ENCODE results near the gene APBB3.

Gene APBB3

GRCh38 chr5:140546851-140547507 lies 17.4 kb downstream of the APBB3 start:
- Histone ChIP-seq H3K27ac (replicated peaks) (peak overlapping the region; percentile 92), H3K4me3 (replicated peaks; ENCODE audit: insufficient read depth, low read length) (peak overlapping the region; percentile 41), H3K27me3 (ENCODE audit: insufficient read depth, poor library complexity, severe bottlenecking) (no peaks in the 10 kb centered on the region)
- DNase-seq (ENCODE audit: low read depth in 1 of 2, low spot score in 1 of 2): no peak
- TF ChIP-seq, protein P1, sequence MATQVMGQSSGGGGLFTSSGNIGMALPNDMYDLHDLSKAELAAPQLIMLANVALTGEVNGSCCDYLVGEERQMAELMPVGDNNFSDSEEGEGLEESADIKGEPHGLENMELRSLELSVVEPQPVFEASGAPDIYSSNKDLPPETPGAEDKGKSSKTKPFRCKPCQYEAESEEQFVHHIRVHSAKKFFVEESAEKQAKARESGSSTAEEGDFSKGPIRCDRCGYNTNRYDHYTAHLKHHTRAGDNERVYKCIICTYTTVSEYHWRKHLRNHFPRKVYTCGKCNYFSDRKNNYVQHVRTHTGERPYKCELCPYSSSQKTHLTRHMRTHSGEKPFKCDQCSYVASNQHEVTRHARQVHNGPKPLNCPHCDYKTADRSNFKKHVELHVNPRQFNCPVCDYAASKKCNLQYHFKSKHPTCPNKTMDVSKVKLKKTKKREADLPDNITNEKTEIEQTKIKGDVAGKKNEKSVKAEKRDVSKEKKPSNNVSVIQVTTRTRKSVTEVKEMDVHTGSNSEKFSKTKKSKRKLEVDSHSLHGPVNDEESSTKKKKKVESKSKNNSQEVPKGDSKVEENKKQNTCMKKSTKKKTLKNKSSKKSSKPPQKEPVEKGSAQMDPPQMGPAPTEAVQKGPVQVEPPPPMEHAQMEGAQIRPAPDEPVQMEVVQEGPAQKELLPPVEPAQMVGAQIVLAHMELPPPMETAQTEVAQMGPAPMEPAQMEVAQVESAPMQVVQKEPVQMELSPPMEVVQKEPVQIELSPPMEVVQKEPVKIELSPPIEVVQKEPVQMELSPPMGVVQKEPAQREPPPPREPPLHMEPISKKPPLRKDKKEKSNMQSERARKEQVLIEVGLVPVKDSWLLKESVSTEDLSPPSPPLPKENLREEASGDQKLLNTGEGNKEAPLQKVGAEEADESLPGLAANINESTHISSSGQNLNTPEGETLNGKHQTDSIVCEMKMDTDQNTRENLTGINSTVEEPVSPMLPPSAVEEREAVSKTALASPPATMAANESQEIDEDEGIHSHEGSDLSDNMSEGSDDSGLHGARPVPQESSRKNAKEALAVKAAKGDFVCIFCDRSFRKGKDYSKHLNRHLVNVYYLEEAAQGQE (IDR thresholded peaks at IDR 0.05; ENCODE audit: insufficient replicate concordance, low read depth): no peak
- TF ChIP-seq GABPA (IDR thresholded peaks at IDR 0.05; ENCODE audit: low read depth) (no peak), CTCF (IDR thresholded peaks at IDR 0.05; ENCODE audit: insufficient read depth, low read length) (no peak), POLR2AphosphoS5 (IDR thresholded peaks at IDR 0.05; ENCODE audit: low read depth) (no peak), SPI1 (IDR thresholded peaks at IDR 0.05; ENCODE audit: borderline replicate concordance, low read depth) (no peak)

DNA sequence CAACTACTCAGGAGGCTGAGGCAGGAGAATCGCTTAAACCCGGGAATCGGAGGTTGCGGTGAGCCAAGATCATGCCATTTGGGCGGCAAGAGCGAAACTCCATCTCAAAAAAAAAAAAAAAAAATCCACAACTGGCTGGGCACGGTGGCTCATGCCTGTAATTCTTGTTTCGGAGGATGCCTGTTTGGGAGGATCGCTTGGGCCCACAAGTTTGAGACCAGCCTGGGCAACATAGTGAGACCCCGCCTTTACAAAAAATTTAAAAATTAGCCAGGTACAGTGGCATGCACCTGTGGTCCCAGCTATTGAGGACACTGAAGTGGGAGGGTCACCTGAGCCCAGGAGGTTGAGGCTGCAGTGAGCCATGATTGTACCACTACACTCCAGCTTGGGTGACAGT lies 18.8 kb downstream of the APBB3 start:
- Histone ChIP-seq H3K27ac (replicated peaks) (no peak overlapping the region), H3K27me3 (ENCODE audit: insufficient read depth, poor library complexity, severe bottlenecking) (no peaks in the 10 kb centered on the region), H3K4me3 (replicated peaks; ENCODE audit: insufficient read depth, low read length) (no peak overlapping the region)
- DNase-seq (ENCODE audit: low read depth in 1 of 2, low spot score in 1 of 2): no peak
- TF ChIP-seq CTCF (IDR thresholded peaks at IDR 0.05; ENCODE audit: insufficient read depth, low read length): no peak
- no peak for TF ChIP-seq SPI1 (IDR thresholded peaks at IDR 0.05; ENCODE audit: borderline replicate concordance, low read depth)
- TF ChIP-seq, protein P1 (IDR thresholded peaks at IDR 0.05; ENCODE audit: insufficient replicate concordance, low read depth): no peak
- no peak for TF ChIP-seq POLR2AphosphoS5 (IDR thresholded peaks at IDR 0.05; ENCODE audit: low read depth)
- no peak for TF ChIP-seq GABPA (IDR thresholded peaks at IDR 0.05; ENCODE audit: low read depth)

DNA sequence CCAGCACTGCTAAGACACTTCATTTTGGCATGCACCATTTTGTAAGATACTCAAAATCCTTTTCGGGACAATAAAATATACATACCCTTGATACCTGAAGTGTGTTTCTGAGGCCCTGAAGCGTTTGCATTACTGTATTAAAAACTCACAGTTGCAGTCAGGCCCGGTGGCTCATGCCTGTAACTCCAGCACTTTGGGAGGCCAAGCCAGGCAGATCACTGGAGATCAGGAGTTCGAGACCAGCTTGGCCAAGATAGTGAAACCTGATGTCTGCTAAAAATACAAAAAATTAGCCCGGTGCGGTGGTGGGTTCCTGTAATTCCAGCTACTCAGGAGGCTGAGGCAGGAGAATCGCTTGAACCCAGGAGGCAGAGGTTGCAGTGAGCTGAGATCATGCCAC lies 19.4 kb downstream of the APBB3 start:
- H3K27me3 ChIP-seq (ENCODE audit: insufficient read depth, poor library complexity, severe bottlenecking): no peaks in the 10 kb centered on the region
- H3K4me3 ChIP-seq (replicated peaks; ENCODE audit: insufficient read depth, low read length): no peak overlapping the region
- no peak overlapping the region for H3K27ac ChIP-seq (replicated peaks)
- TF ChIP-seq CTCF (IDR thresholded peaks at IDR 0.05; ENCODE audit: insufficient read depth, low read length): no peak
- no peak for TF ChIP-seq GABPA (IDR thresholded peaks at IDR 0.05; ENCODE audit: low read depth)
- TF ChIP-seq, protein P1 (IDR thresholded peaks at IDR 0.05; ENCODE audit: insufficient replicate concordance, low read depth): no peak
- TF ChIP-seq POLR2AphosphoS5 (IDR thresholded peaks at IDR 0.05; ENCODE audit: low read depth): no peak
- no peak for TF ChIP-seq SPI1 (IDR thresholded peaks at IDR 0.05; ENCODE audit: borderline replicate concordance, low read depth)
- DNase-seq (ENCODE audit: low read depth in 1 of 2, low spot score in 1 of 2): no peak
